GM18907 (cell line): Measurements from ENCODE around the gene PLXNC1.

ENCODE experiments used
- ATAC-seq: cut with Tn5 transposase; IDR thresholded peaks from one replicate; pipeline ENCODE4 v1.9.1; 2021; ENCODE audit warnings: mild to moderate bottlenecking, moderate library complexity; ENCODE audit not compliant: unreplicated experiment

Gene PLXNC1

GRCh38 chr12:94133964-94134795 is 14.2 kb upstream of the PLXNC1 start:
- ATAC-seq = no peak

GRCh38 chr12:94135896-94136295 is 12.5 kb upstream of the PLXNC1 start:
- ATAC-seq = no peak

- no peak for ATAC-seq
These were observed 8.6 kb upstream of the PLXNC1 start for GRCh38 chr12:94139816-94140215.

- no peak for ATAC-seq
These were observed 7.8 kb upstream of the PLXNC1 start for GRCh38 chr12:94140556-94140955.

- no peak for ATAC-seq
These were observed 7.2 kb upstream of the PLXNC1 start for GRCh38 chr12:94141004-94141764.

GRCh38 chr12:94141892-94142291 is 6.5 kb upstream of the PLXNC1 start:
- no peak for ATAC-seq

- no peak for ATAC-seq
These were observed 4.9 kb upstream of the PLXNC1 start for GRCh38 chr12:94143438-94143837.

GRCh38 chr12:94143951-94144350 is 4.4 kb upstream of the PLXNC1 start:
- peak; percentile 25 for ATAC-seq

GRCh38 chr12:94144781-94145180 is 3.6 kb upstream of the PLXNC1 start:
- ATAC-seq = no peak

GRCh38 chr12:94145191-94145983 is 3.0 kb upstream of the PLXNC1 start:
- ATAC-seq = no peak

GRCh38 chr12:94146166-94146936 is 2.0 kb upstream of the PLXNC1 start:
- no peak for ATAC-seq

GRCh38 chr12:94147387-94147990 is 888 bp upstream of the PLXNC1 start:
- ATAC-seq = no peak

GRCh38 chr12:94148739-94149118 is 352 bp downstream of the PLXNC1 start:
- ATAC-seq = peak; percentile 21

- peak; percentile 33 for ATAC-seq
These were observed 873 bp downstream of the PLXNC1 start for GRCh38 chr12:94149119-94149780.

- peak; percentile 4 for ATAC-seq
These were observed 1.4 kb downstream of the PLXNC1 start for GRCh38 chr12:94149781-94150239.

GRCh38 chr12:94150240-94151121 is 2.1 kb downstream of the PLXNC1 start:
- ATAC-seq = no peak

- ATAC-seq = no peak
These were observed 3.2 kb downstream of the PLXNC1 start for GRCh38 chr12:94151582-94151981.

GRCh38 chr12:94152292-94153078 is 4.1 kb downstream of the PLXNC1 start:
- ATAC-seq = no peak
